A673 (cell line): ENCODE results near the gene FKRP. TPM values are rescaled to one million over a fixed set of nuclear protein-coding genes. Genes with fewer than 3 reads are reported as not detected.
A peak's percentile ranks its signal among the peaks of the same experiment; 100 is the strongest.

ENCODE experiments used
- BruUV-seq: library from RNA; stranded (reverse); fragments of 400-500 nt; replicated peaks from 2 replicates; lab custom pipeline; 2021; lab: Mats Ljungman, UMichigan
- CTCF ChIA-PET: fragments of 300-600 bp; sonication (Branson Sonifier 250); formaldehyde crosslinking; loops from one replicate; lab custom pipeline; 2022; ENCODE audit warnings: antibody characterized with exemption; lab: Charles Lee
- POLR2A ChIA-PET: fragments of 300-600 bp; sonication (Branson Sonifier 250); formaldehyde crosslinking; loops from one replicate; lab custom pipeline; 2022; ENCODE audit warnings: antibody characterized with exemption; ENCODE audit not compliant: low non-redundant PET; lab: Charles Lee
- DNase-seq: peaks from one replicate; pipeline ENCODE4 v3.0.0-alpha.2; 2015; ENCODE audit warnings: low spot score
- H3K27ac ChIP-seq: fragments of 200-600 bp; sonication (generic); 2 replicates; pipeline ENCODE4 v1.5.1; 2016; ENCODE audit warnings: mixed run types, low read depth, mild to moderate bottlenecking, mixed read lengths, antibody characterized with exemption, low read length; ENCODE audit not compliant: poor library complexity, severe bottlenecking
- H3K27me3 ChIP-seq: fragments of 200-600 bp; sonication (generic); replicated peaks from 2 replicates; pipeline ENCODE4 v1.6.1; 2017; ENCODE audit warnings: mixed run types, low read depth, mild to moderate bottlenecking, mixed read lengths, antibody characterized with exemption, low read length; ENCODE audit not compliant: insufficient read depth, poor library complexity
- H3K36me3 ChIP-seq: fragments of 200-600 bp; sonication (generic); 2 replicates; pipeline ENCODE4 v1.6.1; 2016; ENCODE audit warnings: mixed run types, mild to moderate bottlenecking, mixed read lengths, antibody characterized with exemption, low read length; ENCODE audit not compliant: insufficient read depth, poor library complexity, severe bottlenecking
- H3K4me1 ChIP-seq: fragments of 200-600 bp; sonication (generic); 2 replicates; pipeline ENCODE4 v1.6.1; 2017; ENCODE audit warnings: mixed run types, mild to moderate bottlenecking, mixed read lengths, antibody characterized with exemption, low read length; ENCODE audit not compliant: insufficient read depth, poor library complexity, severe bottlenecking
- H3K4me3 ChIP-seq: fragments of 200-600 bp; sonication (generic); 2 replicates; pipeline ENCODE4 v1.5.1; 2016; ENCODE audit warnings: low read depth, mixed run types, mild to moderate bottlenecking, mixed read lengths, low read length; ENCODE audit not compliant: poor library complexity, severe bottlenecking
- H3K9me3 ChIP-seq: fragments of 200-600 bp; sonication (generic); 2 replicates; pipeline ENCODE4 v1.6.1; 2016; ENCODE audit warnings: mixed run types, low read depth, mild to moderate bottlenecking, mixed read lengths, antibody characterized with exemption, low read length; ENCODE audit not compliant: poor library complexity, severe bottlenecking
- EZH2 ChIP-seq: fragments of 200-600 bp; sonication (generic); IDR thresholded peaks from 2 replicates; pipeline ENCODE4 v1.6.1; 2017; ENCODE audit warnings: borderline replicate concordance, low read depth, mild to moderate bottlenecking, mixed read lengths, antibody characterized with exemption, low read length; ENCODE audit not compliant: poor library complexity, severe bottlenecking
- intact Hi-C: fragments of 100-400 bp; cut with micrococcal nuclease; formaldehyde crosslinking; loops from one replicate; pipeline ENCODE4 v1.10.0; 2022; ENCODE audit not compliant: unreplicated experiment
- total RNA-seq: library from RNA; stranded (reverse); gene quantifications from 2 replicates; pipeline ENCODE4 v1.2.3, GENCODE V29; 2021
- TF ChIP-seq, protein P1 (sequence below): fragments of 300-800, 200-600 bp; sonication (generic); conservative IDR thresholded peaks from 2 replicates; pipeline ENCODE4 v1.5.1; 2017; ENCODE audit warnings: low read depth, mild to moderate bottlenecking, antibody characterized with exemption, low read length, moderate library complexity, mixed read lengths

FKRP gene
- total RNA-seq, 1 experiment from 2014 or later, result 23.6 TPM

DNA sequence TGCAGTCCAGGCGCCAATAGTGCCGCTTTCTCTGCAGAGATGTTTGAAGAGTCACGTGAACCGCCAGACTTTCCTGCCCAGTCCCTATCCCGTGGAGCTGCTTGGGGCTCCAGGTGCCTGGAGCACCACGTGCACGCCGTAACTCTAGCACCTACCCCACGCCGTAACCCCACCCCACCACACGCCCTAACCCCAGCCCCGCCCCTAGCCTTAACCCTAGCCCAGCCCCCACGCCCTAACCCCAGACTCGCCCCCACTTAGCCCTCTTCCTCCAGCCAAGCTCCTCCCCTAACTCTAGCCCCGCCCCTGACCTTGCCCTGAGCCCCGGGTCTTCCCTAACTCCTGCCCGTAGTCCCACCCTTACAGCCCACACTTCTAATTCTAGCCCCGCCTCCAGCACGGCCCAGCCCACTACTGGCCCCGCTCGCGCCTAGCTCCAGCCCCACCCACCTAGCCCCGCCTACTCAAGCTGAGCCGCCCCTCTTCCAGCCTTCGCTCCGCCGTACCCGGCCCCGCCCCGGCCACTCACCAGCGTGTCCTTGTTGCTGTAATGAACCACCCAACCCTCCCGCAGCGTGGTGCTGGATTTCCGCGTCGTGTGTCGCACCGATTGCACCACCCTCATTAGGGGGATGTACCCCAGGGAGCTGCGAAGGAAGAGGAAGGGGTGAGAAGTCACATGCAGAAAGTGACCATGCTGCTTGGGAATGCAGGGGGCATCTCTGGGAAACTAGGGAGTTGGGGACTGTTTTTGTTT lies 48.5 kb upstream of the FKRP start:
- ChIA-PET POLR2A (interaction anchor here (0.6 kb wide), 2 partner anchors 53 to 284 kb away, joined by 3 read pairs; partner anchors contain the start of gene CCDC8), CTCF (interaction anchor here (0.5 to 1.2 kb wide), 4 partner anchors 40 to 774 kb away, joined by 4 to 14 read pairs (median 5); no protein-coding TSS in a partner anchor)
- Histone ChIP-seq H3K27me3 (no peaks in the 10 kb centered on the region), H3K9me3 (no peaks in the 10 kb centered on the region), H3K4me1 (no peaks in the 10 kb centered on the region), H3K4me3 (peak overlapping the region; percentile 28), H3K27ac (peak overlapping the region; percentile 61), H3K36me3 (peaks cover 53% of the 10 kb centered on the region)
- intact Hi-C loops, result no loop called here
- DNase-seq, result peak; percentile 97
- TF ChIP-seq EZH2, result no peak
- TF ChIP-seq, protein P1, sequence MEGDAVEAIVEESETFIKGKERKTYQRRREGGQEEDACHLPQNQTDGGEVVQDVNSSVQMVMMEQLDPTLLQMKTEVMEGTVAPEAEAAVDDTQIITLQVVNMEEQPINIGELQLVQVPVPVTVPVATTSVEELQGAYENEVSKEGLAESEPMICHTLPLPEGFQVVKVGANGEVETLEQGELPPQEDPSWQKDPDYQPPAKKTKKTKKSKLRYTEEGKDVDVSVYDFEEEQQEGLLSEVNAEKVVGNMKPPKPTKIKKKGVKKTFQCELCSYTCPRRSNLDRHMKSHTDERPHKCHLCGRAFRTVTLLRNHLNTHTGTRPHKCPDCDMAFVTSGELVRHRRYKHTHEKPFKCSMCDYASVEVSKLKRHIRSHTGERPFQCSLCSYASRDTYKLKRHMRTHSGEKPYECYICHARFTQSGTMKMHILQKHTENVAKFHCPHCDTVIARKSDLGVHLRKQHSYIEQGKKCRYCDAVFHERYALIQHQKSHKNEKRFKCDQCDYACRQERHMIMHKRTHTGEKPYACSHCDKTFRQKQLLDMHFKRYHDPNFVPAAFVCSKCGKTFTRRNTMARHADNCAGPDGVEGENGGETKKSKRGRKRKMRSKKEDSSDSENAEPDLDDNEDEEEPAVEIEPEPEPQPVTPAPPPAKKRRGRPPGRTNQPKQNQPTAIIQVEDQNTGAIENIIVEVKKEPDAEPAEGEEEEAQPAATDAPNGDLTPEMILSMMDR, result no peak
- BruUV-seq, result no TSS peak

- no TSS peak for BruUV-seq
- ChIA-PET CTCF (no interaction called here), POLR2A (no interaction called here)
- no peaks in the 10 kb centered on the region for H3K9me3 ChIP-seq
- H3K4me3 ChIP-seq, result no peak overlapping the region
- TF ChIP-seq, protein P1, result no peak
- no peak for TF ChIP-seq EZH2
- no peak for DNase-seq
- intact Hi-C loops, result no loop called here
- no peak overlapping the region for H3K27ac ChIP-seq
- H3K4me1 ChIP-seq, result no peaks in the 10 kb centered on the region
- no peaks in the 10 kb centered on the region for H3K27me3 ChIP-seq
- peaks cover 48% of the 10 kb centered on the region for H3K36me3 ChIP-seq
Observed at GRCh38 chr19:46698395-46699321, 47.2 kb upstream of the FKRP start.

DNA sequence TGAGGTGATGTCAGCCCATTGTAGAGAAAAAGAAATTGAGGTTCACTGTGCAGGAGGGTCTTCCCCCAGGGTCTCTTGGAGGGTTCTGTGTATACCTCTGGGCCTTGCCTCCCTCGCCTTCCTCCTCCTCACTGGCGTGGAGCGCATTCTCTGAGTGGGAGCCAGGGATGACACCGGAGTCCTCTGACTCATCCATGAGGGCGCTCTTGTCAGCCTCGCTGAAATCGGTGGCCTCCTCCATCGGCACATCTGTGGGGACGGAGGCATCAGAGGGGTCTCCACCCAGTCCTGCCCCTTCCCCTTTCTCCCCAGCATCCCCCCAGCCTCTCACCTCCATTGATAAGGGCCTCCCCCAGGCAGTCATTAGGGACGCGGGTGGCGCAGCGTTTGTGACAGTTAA lies 45.2 kb upstream of the FKRP start:
- no peaks in the 10 kb centered on the region for H3K9me3 ChIP-seq
- BruUV-seq, result no TSS peak
- ChIA-PET POLR2A (no interaction called here), CTCF (no interaction called here)
- H3K27ac ChIP-seq, result no peak overlapping the region
- DNase-seq, result no peak
- no peak for TF ChIP-seq EZH2
- TF ChIP-seq, protein P1, result no peak
- intact Hi-C loops, result no loop called here
- peaks cover 49% of the 10 kb centered on the region for H3K36me3 ChIP-seq
- no peaks in the 10 kb centered on the region for H3K27me3 ChIP-seq
- no peaks in the 10 kb centered on the region for H3K4me1 ChIP-seq
- H3K4me3 ChIP-seq, result no peak overlapping the region
